MM.1S (cell line): ENCODE data around the gene C5AR1.

Experiments
- DNase-seq: peaks from one replicate; pipeline ENCODE4 v3.0.0-alpha.2; 2015
- H2AFZ ChIP-seq: fragments of 300-600 bp; sonication (generic); 2 replicates; pipeline ENCODE4 v1.6.0; 2016; ENCODE audit warnings: antibody characterized with exemption, low read length
- H3F3A ChIP-seq: fragments of 300-600 bp; sonication (generic); 2 replicates; pipeline ENCODE4 v1.6.1; 2016; ENCODE audit warnings: mild to moderate bottlenecking, antibody characterized with exemption, low read length, moderate library complexity, mixed read lengths; ENCODE audit not compliant: insufficient read depth
- H3K27ac ChIP-seq: fragments of 300-600 bp; sonication (generic); 2 replicates; pipeline ENCODE4 v1.5.1; 2016; ENCODE audit warnings: mild to moderate bottlenecking, low read length
- H3K27me3 ChIP-seq: fragments of 300-600 bp; sonication (generic); replicated peaks from 2 replicates; pipeline ENCODE4 v1.6.0; 2016; ENCODE audit warnings: low read length; ENCODE audit not compliant: insufficient read depth
- H3K36me3 ChIP-seq: fragments of 300-600 bp; sonication (generic); replicated peaks from 2 replicates; pipeline ENCODE4 v1.6.1; 2016; ENCODE audit warnings: mild to moderate bottlenecking, low read length, mixed read lengths; ENCODE audit not compliant: insufficient read depth
- H3K4me1 ChIP-seq: fragments of 300-600 bp; sonication (generic); 2 replicates; pipeline ENCODE4 v1.6.1; 2016; ENCODE audit warnings: low read length, mixed read lengths
- H3K4me2 ChIP-seq: fragments of 300-600 bp; sonication (generic); 2 replicates; pipeline ENCODE4 v1.6.0; 2016; ENCODE audit warnings: low read depth, low read length
- H3K4me3 ChIP-seq: fragments of 300-600 bp; sonication (generic); 2 replicates; pipeline ENCODE4 v1.5.1; 2016; ENCODE audit warnings: low read length, mixed read lengths
- H3K79me2 ChIP-seq: fragments of 300-600 bp; sonication (generic); 2 replicates; pipeline ENCODE4 v1.6.1; 2016; ENCODE audit warnings: mixed run types, low read length, mixed read lengths
- H3K9ac ChIP-seq: fragments of 300-600 bp; sonication (generic); 2 replicates; pipeline ENCODE4 v1.6.1; 2016; ENCODE audit warnings: low read length, mixed read lengths
- H3K9me2 ChIP-seq: fragments of 300-600 bp; sonication (generic); replicated peaks from 2 replicates; pipeline ENCODE4 v1.6.1; 2016; ENCODE audit warnings: mild to moderate bottlenecking, low read length, mixed read lengths; ENCODE audit not compliant: insufficient read depth
- H3K9me3 ChIP-seq: fragments of 300-600 bp; sonication (generic); replicated peaks from 2 replicates; pipeline ENCODE4 v1.6.1; 2016; ENCODE audit warnings: mild to moderate bottlenecking, low read length, mixed read lengths; ENCODE audit not compliant: insufficient read depth
- H4K20me1 ChIP-seq: fragments of 300-600 bp; sonication (generic); 2 replicates; pipeline ENCODE4 v1.6.1; 2016; ENCODE audit warnings: mild to moderate bottlenecking, low read length, moderate library complexity, mixed read lengths; ENCODE audit not compliant: insufficient read depth
- CTCF ChIP-seq: fragments of 300-600 bp; sonication (generic); IDR thresholded peaks from 2 replicates; pipeline ENCODE4 v1.5.1; 2016; ENCODE audit warnings: antibody characterized with exemption, low read length, mixed read lengths
- EZH2 ChIP-seq: fragments of 300-600 bp; sonication (generic); optimal IDR thresholded peaks from 2 replicates; pipeline ENCODE3; 2017; ENCODE audit warnings: low read depth, mild to moderate bottlenecking, antibody characterized with exemption, low read length, mixed read lengths
- EZH2phosphoT487 ChIP-seq: fragments of 300-600 bp; sonication (generic); IDR thresholded peaks from 2 replicates; pipeline ENCODE4 v1.6.1; 2018; ENCODE audit warnings: antibody characterized with exemption, low read length

The C5AR1 gene

DNA sequence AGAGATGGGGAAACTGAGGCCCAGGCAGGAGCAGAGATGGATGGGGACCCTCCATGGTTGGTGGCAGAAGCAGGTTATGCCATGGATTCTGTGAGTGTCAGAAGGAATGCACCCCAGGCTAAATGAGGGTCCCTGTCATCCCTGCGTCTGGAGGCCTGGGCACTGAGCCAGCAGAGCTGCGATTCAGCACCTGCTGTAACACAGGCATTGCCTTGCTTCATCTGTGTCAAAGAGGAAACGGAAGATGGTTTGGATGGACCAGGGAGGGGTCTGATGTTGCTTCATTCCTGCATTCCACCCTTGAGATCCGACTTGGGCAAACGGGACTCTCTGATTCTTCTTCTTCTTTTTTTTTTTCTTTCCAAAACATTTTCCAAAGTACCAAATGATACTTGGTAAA lies 1.2 kb downstream of the C5AR1 start:
- no peaks in the 10 kb centered on the region for H3K9me2 ChIP-seq
- no peaks in the 10 kb centered on the region for H3F3A ChIP-seq
- no peak for DNase-seq
- no peaks in the 10 kb centered on the region for H3K79me2 ChIP-seq
- no peak overlapping the region for H3K9ac ChIP-seq
- no peak overlapping the region for H2AFZ ChIP-seq
- no peak overlapping the region for H3K4me3 ChIP-seq
- H3K27me3 ChIP-seq: peaks cover 83% of the 10 kb centered on the region
- no peaks in the 10 kb centered on the region for H3K9me3 ChIP-seq
- H3K36me3 ChIP-seq: no peaks in the 10 kb centered on the region
- TF ChIP-seq EZH2phosphoT487 (no peak), EZH2 (no peak), CTCF (no peak)
- no peak overlapping the region for H3K4me2 ChIP-seq
- H3K4me1 ChIP-seq: no peaks in the 10 kb centered on the region
- no peak overlapping the region for H3K27ac ChIP-seq
- no peaks in the 10 kb centered on the region for H4K20me1 ChIP-seq

DNA sequence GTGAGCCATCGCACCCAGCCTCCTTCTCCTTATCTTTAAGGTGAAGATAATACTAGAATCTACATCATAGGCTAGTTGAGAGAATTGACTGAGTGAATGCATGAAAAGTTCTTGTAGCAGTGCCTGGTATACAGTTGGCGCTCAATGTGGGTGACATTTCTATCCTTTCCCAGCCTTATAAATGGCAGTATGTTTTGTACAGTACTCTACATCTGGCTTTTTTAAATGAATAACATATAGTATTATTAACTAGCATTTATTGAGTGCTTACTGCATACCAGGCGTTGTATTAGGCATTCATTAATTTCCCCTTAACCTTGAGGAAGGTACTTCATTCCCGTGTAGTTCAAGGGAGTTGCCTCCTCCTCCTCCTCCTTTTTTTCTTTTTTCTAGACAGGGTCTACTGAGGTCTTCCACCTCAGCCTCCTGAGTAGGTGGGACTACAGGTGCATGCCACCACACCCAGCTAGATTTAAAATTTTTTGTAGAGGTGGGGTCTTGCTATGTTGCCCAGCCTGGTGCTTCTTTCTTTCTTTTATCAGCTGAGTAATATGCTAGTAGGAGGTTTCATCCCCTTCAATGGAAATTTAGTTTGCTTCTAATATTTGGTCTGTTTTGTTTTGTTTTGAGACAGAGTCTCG lies 2.8 kb downstream of the C5AR1 start:
- Histone ChIP-seq H3K27me3 (peaks cover 79% of the 10 kb centered on the region), H3K4me2 (no peak overlapping the region), H3K9me3 (no peaks in the 10 kb centered on the region), H2AFZ (no peak overlapping the region), H4K20me1 (no peaks in the 10 kb centered on the region), H3K36me3 (no peaks in the 10 kb centered on the region), H3K79me2 (no peaks in the 10 kb centered on the region), H3K9me2 (no peaks in the 10 kb centered on the region), H3K4me3 (no peak overlapping the region), H3K4me1 (no peaks in the 10 kb centered on the region), H3K27ac (no peak overlapping the region), H3K9ac (no peak overlapping the region), H3F3A (no peaks in the 10 kb centered on the region)
- DNase-seq: no peak
- no peak for TF ChIP-seq CTCF
- no peak for TF ChIP-seq EZH2phosphoT487
- no peak for TF ChIP-seq EZH2

DNA sequence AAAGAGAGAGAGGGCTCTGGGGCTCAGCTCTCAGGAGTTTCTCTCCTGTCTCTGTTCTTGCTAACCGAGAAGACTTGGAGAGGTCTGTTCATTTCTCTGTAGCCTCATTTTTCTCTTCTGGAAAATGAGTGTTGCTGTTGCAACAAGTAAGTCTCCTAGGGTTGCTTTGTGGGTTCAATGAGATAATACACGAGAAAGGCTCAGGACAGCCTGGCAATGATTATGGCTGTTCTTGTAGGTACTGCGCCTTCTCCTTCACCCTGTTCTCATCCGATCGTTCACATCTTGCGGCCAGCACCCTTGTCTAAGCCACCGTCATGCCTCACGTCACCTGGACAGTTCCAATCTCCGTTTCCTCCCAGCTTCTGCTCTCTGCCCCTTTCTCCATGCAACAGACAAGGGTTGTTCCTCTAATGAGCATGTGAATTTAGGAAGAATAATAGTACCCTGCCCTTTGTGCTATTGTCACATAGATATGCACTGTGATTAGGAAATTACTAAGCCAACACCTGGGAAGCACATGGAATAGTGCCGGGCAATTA lies 4.2 kb downstream of the C5AR1 start:
- Histone ChIP-seq H3K4me3 (no peak overlapping the region), H3K9me3 (no peaks in the 10 kb centered on the region), H2AFZ (no peak overlapping the region), H3K9me2 (no peaks in the 10 kb centered on the region), H4K20me1 (no peaks in the 10 kb centered on the region), H3K27ac (no peak overlapping the region), H3K79me2 (no peaks in the 10 kb centered on the region), H3K9ac (no peak overlapping the region), H3K27me3 (peaks cover 75% of the 10 kb centered on the region), H3F3A (no peaks in the 10 kb centered on the region), H3K4me2 (no peak overlapping the region), H3K4me1 (no peaks in the 10 kb centered on the region), H3K36me3 (no peaks in the 10 kb centered on the region)
- no peak for TF ChIP-seq EZH2phosphoT487
- TF ChIP-seq EZH2: no peak
- no peak for TF ChIP-seq CTCF
- DNase-seq: no peak
